ENCODE results near the gene AFDN.

DNA sequence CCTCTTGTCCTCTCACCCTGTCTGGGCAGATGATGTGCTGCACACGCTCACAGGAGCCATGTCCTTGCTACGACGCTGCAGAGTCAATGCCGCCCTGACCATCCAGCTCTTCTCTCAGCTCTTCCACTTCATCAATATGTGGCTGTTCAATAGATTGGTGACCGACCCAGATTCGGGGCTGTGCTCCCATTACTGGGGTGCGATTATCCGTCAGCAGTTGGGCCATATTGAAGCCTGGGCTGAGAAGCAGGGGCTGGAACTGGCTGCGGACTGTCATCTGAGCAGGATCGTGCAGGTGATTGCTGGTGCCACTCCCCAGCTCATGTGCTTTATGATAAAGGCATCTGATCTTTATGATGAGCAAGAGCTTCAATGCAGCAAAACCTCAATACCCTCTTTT is 88.4 kb downstream of the AFDN start:
- TF ChIP-seq, protein P1, sequence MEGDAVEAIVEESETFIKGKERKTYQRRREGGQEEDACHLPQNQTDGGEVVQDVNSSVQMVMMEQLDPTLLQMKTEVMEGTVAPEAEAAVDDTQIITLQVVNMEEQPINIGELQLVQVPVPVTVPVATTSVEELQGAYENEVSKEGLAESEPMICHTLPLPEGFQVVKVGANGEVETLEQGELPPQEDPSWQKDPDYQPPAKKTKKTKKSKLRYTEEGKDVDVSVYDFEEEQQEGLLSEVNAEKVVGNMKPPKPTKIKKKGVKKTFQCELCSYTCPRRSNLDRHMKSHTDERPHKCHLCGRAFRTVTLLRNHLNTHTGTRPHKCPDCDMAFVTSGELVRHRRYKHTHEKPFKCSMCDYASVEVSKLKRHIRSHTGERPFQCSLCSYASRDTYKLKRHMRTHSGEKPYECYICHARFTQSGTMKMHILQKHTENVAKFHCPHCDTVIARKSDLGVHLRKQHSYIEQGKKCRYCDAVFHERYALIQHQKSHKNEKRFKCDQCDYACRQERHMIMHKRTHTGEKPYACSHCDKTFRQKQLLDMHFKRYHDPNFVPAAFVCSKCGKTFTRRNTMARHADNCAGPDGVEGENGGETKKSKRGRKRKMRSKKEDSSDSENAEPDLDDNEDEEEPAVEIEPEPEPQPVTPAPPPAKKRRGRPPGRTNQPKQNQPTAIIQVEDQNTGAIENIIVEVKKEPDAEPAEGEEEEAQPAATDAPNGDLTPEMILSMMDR (IDR thresholded peaks at IDR 0.05): no peak
- TF ChIP-seq POLR2A (IDR thresholded peaks at IDR 0.05) (no peak), EP300 (IDR thresholded peaks at IDR 0.05; ENCODE audit: low read depth) (no peak), POLR2AphosphoS5 (IDR thresholded peaks at IDR 0.05) (no peak)
